AG09319 (cell line): ENCODE data around the gene FOXF1.

Source experiments
- DNase-seq: peaks from one replicate; pipeline ENCODE4 v3.0.0-alpha.2; 2010; ENCODE audit warnings: low read depth; ENCODE audit errors: extremely low read depth
- TF ChIP-seq, protein P1 (sequence below): IDR thresholded peaks from 2 replicates; pipeline ENCODE4 v1.5.1; 2011; ENCODE audit warnings: low read depth, mild to moderate bottlenecking, inconsistent platforms, low read length, moderate library complexity

The FOXF1 gene

DNA sequence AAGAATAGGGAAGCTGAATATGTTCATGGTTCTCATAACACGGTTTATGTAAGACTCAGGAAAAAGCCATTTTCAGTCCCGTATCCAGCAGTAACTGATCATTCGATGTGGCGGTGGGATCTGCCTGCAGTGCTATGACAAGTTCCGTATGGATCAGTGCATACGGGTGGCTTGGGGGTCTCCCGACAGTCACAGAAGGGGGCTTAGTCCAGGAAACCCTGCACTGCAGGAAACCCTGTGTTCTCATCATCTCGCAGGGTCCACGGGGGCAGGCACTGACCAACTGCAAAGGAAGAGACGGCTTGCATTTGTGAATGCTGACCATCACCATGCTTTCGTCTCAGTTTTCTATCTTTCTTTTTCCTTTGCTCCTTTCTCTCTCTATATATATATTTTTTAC, 37.0 kb downstream of the FOXF1 start:
- TF ChIP-seq, protein P1, sequence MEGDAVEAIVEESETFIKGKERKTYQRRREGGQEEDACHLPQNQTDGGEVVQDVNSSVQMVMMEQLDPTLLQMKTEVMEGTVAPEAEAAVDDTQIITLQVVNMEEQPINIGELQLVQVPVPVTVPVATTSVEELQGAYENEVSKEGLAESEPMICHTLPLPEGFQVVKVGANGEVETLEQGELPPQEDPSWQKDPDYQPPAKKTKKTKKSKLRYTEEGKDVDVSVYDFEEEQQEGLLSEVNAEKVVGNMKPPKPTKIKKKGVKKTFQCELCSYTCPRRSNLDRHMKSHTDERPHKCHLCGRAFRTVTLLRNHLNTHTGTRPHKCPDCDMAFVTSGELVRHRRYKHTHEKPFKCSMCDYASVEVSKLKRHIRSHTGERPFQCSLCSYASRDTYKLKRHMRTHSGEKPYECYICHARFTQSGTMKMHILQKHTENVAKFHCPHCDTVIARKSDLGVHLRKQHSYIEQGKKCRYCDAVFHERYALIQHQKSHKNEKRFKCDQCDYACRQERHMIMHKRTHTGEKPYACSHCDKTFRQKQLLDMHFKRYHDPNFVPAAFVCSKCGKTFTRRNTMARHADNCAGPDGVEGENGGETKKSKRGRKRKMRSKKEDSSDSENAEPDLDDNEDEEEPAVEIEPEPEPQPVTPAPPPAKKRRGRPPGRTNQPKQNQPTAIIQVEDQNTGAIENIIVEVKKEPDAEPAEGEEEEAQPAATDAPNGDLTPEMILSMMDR = no peak
- DNase-seq = no peak

DNA sequence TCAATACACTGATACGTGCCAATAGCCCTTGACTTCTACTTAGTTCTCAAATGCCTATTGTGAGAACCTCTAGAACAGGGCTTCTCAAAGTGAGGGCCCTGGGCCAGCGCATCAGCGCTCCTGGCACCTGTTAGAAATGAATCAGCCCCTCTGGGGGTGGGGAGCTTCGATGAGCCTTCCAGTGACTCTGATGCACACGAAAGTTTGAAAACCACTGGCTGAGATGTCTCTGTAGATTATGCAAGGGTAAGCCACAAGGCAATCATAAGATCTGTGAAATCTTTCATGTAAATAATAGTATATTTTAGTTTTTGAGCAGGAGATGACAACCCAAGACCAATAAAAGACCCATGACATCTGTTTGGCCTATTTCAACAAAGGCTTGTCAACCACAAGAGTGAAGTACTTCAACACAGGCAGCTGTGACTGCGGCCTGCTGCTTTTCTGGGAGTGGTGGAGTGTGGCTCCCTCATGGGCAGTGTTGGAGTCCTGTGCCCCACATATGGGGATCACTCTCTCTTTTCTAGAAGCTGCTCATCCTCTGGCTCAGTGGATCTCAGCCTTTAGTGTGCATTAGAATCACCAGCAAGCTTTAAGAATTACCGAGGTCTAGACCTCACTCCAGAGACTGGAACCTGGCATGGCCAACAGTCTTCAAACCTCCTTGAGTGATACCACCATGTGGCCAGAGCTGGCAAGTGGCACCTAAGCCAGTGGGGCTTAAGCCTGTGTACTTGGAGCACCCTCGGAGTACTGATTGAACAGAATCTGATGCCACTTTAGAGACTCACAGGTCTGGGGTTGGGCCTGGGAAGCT, 39.0 kb downstream of the FOXF1 start:
- TF ChIP-seq, protein P1 = no peak
- DNase-seq = no peak

DNA sequence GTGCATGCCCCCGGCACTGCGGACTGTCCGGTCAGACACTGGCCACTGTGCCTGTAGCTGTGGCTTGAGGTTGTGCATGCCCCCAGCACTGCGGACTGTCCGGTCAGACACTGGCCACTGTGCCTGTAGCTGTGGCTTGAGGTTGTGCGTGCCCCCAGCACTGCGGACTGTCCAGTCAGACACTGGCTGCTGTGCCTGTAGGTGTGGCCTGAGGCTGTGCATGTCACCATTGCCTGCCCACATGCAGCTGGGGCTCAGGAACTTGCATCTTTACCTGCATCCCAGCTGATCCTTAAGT, 39.5 kb downstream of the FOXF1 start:
- TF ChIP-seq, protein P1 = no peak
- no peak for DNase-seq

DNA sequence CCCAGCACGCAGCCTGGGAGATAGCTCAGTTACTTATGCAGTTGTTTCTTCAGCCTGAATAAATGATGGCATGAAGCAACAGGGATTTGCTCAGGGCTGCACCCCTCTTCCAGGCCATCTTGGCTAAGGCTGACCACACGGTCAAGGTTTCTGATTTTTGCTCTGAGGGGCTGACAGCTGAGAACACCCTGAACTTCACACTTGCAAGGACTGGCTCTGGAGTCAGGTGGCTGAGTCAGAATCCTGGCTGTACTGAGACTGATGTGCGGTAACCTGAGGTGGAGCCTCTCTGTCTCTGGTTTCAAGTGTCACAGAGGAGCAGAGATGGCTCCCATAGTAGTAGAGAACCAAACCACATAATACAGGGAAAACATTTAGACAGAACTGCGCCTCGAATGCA, 40.0 kb downstream of the FOXF1 start:
- no peak for DNase-seq
- TF ChIP-seq, protein P1 = no peak

DNA sequence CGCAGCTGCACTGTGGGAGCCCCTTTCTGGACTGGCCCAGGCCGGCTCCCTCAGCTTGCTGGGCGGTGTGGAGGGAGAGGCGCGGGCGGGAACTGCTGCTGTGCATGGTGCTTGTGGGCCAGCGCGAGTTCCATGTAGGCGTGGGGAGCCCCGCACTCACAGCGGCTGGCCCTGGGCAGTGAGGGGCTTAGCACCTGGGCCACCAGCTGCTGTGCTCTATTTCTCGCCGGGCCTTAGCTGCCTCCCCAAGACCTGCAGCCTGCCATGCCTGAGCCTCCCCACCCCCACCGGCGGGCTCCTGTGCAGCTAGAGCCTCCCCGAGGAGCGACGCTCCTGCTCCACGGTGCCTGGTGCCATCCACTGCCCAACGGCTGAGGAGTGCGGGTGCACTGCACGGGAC, 43.0 kb downstream of the FOXF1 start:
- TF ChIP-seq, protein P1 = no peak
- no peak for DNase-seq

DNA sequence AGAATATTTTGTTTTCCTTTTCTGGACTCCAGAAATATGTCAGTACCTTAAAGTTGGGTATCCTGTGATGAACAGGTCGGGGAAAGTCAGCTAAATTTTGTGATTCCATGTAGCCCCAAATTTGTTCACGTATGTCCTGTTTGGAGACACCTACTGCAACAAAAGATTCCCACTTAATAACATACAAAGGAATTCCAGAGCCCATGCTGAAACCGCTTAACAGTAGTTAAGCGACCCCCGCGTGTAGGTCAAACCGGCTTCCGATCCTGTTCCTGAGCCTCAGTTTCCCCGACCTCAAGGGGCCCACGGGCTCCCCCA, 44.2 kb downstream of the FOXF1 start:
- DNase-seq = no peak
- TF ChIP-seq, protein P1 = no peak

DNA sequence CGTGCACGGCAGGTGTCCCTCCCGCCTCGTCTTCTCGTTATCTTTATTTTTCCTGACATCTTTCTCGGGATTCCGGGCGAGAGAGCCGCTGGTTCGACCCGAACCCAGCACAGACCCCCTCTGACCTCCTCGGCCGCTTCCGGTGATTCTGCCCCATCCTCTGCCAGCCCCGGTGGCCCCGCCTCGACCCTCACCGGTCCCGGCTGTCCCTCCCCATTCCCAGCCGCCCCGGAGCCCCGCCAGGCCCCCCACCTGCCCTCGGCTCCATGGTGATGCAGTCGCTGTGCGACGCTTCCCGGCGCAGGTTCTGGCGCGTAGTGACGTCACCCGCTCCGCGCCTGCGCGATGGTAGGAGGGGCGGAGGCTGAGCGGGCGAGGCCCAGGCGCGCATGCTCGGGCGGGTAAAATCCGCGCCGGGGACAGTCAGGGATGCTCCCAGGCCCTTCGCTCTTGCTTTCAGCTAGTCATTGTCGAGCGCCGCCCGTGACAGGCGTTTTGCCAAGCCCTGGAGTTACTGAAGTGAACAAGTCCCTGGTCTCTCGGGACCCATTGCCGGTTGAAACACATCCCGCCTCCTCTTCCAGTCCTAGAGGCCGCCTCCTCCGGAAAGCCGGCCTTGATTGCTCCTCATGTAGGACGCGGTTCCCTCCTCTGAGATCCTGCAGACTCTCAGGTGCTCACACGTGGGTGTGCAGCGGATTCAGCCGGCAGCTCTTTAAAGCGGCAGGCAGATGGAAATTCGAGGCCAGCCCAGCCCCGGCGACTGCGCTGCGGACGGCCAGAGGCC, 44.8 kb downstream of the FOXF1 start, which contains the start of gene MTHFSD:
MTHFSD (minus strand) TSS at position 319 of the 787 bp plus-strand sequence; CDS start at position 268, 51 bp downstream.
- peak; percentile 75 for DNase-seq
- TF ChIP-seq, protein P1 = no peak
